ENCODE measurements around the gene PUS3.

The PUS3 gene

DNA sequence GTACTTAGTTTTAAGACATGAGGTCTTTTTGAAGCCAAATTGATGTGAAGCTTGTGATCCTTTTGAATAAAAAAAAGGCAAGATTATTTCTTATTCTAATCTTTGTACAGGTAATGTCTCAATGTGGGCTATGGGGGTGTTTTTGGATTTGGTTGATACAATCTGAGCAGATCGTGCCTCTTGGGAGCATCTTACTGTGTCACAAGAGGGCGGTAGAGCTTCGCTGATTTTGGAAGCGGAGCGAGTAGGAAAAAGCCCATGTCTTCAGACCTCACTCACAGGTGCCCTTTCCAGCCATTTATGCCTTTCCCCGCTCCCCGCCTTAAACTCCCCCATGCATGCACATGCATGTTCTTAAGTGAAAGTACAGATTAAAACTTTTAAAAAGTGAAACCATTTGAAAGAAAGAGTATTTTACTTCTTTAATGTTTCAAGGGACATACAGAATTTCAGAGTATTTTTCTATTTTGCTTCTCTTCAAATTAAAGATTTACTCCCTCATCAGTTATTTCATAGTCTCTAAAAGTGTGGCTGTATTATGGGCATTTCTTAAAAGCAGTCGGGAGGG is 20.1 kb upstream of the PUS3 start (continued):
- TF ChIP-seq, protein P1, sequence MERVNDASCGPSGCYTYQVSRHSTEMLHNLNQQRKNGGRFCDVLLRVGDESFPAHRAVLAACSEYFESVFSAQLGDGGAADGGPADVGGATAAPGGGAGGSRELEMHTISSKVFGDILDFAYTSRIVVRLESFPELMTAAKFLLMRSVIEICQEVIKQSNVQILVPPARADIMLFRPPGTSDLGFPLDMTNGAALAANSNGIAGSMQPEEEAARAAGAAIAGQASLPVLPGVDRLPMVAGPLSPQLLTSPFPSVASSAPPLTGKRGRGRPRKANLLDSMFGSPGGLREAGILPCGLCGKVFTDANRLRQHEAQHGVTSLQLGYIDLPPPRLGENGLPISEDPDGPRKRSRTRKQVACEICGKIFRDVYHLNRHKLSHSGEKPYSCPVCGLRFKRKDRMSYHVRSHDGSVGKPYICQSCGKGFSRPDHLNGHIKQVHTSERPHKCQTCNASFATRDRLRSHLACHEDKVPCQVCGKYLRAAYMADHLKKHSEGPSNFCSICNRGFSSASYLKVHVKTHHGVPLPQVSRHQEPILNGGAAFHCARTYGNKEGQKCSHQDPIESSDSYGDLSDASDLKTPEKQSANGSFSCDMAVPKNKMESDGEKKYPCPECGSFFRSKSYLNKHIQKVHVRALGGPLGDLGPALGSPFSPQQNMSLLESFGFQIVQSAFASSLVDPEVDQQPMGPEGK (tag by site-specific recombination; IDR thresholded peaks at IDR 0.05) = no peak
- TF ChIP-seq, protein P2, sequence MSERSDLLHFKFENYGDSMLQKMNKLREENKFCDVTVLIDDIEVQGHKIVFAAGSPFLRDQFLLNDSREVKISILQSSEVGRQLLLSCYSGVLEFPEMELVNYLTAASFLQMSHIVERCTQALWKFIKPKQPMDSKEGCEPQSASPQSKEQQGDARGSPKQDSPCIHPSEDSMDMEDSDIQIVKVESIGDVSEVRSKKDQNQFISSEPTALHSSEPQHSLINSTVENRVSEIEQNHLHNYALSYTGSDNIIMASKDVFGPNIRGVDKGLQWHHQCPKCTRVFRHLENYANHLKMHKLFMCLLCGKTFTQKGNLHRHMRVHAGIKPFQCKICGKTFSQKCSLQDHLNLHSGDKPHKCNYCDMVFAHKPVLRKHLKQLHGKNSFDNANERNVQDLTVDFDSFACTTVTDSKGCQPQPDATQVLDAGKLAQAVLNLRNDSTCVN (tag by site-specific recombination; optimal IDR thresholded peaks at IDR 0.05) = no peak
- no peak for TF ChIP-seq ZFP69B (tag by site-specific recombination; IDR thresholded peaks at IDR 0.05)
- TF ChIP-seq, protein P3, sequence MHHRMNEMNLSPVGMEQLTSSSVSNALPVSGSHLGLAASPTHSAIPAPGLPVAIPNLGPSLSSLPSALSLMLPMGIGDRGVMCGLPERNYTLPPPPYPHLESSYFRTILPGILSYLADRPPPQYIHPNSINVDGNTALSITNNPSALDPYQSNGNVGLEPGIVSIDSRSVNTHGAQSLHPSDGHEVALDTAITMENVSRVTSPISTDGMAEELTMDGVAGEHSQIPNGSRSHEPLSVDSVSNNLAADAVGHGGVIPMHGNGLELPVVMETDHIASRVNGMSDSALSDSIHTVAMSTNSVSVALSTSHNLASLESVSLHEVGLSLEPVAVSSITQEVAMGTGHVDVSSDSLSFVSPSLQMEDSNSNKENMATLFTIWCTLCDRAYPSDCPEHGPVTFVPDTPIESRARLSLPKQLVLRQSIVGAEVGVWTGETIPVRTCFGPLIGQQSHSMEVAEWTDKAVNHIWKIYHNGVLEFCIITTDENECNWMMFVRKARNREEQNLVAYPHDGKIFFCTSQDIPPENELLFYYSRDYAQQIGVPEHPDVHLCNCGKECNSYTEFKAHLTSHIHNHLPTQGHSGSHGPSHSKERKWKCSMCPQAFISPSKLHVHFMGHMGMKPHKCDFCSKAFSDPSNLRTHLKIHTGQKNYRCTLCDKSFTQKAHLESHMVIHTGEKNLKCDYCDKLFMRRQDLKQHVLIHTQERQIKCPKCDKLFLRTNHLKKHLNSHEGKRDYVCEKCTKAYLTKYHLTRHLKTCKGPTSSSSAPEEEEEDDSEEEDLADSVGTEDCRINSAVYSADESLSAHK (tag by site-specific recombination; IDR thresholded peaks at IDR 0.05) = no peak
- TF ChIP-seq GFI1B (tag by site-specific recombination; IDR thresholded peaks at IDR 0.05) = no peak
- no peak for TF ChIP-seq ZNF211 (tag by site-specific recombination; IDR thresholded peaks at IDR 0.05; ENCODE audit: low read depth)
- TF ChIP-seq, protein P4, sequence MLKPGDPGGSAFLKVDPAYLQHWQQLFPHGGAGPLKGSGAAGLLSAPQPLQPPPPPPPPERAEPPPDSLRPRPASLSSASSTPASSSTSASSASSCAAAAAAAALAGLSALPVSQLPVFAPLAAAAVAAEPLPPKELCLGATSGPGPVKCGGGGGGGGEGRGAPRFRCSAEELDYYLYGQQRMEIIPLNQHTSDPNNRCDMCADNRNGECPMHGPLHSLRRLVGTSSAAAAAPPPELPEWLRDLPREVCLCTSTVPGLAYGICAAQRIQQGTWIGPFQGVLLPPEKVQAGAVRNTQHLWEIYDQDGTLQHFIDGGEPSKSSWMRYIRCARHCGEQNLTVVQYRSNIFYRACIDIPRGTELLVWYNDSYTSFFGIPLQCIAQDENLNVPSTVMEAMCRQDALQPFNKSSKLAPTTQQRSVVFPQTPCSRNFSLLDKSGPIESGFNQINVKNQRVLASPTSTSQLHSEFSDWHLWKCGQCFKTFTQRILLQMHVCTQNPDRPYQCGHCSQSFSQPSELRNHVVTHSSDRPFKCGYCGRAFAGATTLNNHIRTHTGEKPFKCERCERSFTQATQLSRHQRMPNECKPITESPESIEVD (tag by site-specific recombination; IDR thresholded peaks at IDR 0.05) = no peak
- no peak for TF ChIP-seq KLF1 (tag by site-specific recombination; IDR thresholded peaks at IDR 0.05)
- no peak for TF ChIP-seq ZNF629 (tag by site-specific recombination; IDR thresholded peaks at IDR 0.05)
- no peak for TF ChIP-seq ZNF426 (tag by site-specific recombination; IDR thresholded peaks at IDR 0.05)
- TF ChIP-seq ZNF596 (tag by site-specific recombination; IDR thresholded peaks at IDR 0.05) = no peak
- TF ChIP-seq ZNF214 (tag by site-specific recombination; IDR thresholded peaks at IDR 0.05; ENCODE audit: borderline replicate concordance) = no peak
- TF ChIP-seq ZNF830 (tag by site-specific recombination; IDR thresholded peaks at IDR 0.05; ENCODE audit: low read depth) = no peak
- TF ChIP-seq ZNF610 (tag by site-specific recombination; IDR thresholded peaks at IDR 0.05; ENCODE audit: borderline replicate concordance) = no peak
- no peak for TF ChIP-seq ZNF677 (tag by site-specific recombination; IDR thresholded peaks at IDR 0.05)
- no peak for TF ChIP-seq ZNF274 (IDR thresholded peaks at IDR 0.05; ENCODE audit: low read length)
- TF ChIP-seq ZNF274 (tag by site-specific recombination; IDR thresholded peaks at IDR 0.05; ENCODE audit: borderline replicate concordance) = no peak
- no peak for TF ChIP-seq ZXDB (tag by site-specific recombination; IDR thresholded peaks at IDR 0.05)
- no peak for TF ChIP-seq ZNF174 (tag by site-specific recombination; IDR thresholded peaks at IDR 0.05)
- TF ChIP-seq, protein P5, sequence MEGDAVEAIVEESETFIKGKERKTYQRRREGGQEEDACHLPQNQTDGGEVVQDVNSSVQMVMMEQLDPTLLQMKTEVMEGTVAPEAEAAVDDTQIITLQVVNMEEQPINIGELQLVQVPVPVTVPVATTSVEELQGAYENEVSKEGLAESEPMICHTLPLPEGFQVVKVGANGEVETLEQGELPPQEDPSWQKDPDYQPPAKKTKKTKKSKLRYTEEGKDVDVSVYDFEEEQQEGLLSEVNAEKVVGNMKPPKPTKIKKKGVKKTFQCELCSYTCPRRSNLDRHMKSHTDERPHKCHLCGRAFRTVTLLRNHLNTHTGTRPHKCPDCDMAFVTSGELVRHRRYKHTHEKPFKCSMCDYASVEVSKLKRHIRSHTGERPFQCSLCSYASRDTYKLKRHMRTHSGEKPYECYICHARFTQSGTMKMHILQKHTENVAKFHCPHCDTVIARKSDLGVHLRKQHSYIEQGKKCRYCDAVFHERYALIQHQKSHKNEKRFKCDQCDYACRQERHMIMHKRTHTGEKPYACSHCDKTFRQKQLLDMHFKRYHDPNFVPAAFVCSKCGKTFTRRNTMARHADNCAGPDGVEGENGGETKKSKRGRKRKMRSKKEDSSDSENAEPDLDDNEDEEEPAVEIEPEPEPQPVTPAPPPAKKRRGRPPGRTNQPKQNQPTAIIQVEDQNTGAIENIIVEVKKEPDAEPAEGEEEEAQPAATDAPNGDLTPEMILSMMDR (tag by site-specific recombination; IDR thresholded peaks at IDR 0.05) = peak; percentile 60
- TF ChIP-seq, protein P6, sequence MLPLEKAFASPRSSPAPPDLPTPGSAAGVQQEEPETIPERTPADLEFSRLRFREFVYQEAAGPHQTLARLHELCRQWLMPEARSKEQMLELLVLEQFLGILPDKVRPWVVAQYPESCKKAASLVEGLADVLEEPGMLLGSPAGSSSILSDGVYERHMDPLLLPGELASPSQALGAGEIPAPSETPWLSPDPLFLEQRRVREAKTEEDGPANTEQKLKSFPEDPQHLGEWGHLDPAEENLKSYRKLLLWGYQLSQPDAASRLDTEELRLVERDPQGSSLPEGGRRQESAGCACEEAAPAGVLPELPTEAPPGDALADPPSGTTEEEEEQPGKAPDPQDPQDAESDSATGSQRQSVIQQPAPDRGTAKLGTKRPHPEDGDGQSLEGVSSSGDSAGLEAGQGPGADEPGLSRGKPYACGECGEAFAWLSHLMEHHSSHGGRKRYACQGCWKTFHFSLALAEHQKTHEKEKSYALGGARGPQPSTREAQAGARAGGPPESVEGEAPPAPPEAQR (tag by site-specific recombination; IDR thresholded peaks at IDR 0.05) = no peak
- no peak for TF ChIP-seq ZNF433 (tag by site-specific recombination; IDR thresholded peaks at IDR 0.05; ENCODE audit: low read depth)
- no peak for TF ChIP-seq ZNF843 (tag by site-specific recombination; IDR thresholded peaks at IDR 0.05)
- TF ChIP-seq, protein P7, sequence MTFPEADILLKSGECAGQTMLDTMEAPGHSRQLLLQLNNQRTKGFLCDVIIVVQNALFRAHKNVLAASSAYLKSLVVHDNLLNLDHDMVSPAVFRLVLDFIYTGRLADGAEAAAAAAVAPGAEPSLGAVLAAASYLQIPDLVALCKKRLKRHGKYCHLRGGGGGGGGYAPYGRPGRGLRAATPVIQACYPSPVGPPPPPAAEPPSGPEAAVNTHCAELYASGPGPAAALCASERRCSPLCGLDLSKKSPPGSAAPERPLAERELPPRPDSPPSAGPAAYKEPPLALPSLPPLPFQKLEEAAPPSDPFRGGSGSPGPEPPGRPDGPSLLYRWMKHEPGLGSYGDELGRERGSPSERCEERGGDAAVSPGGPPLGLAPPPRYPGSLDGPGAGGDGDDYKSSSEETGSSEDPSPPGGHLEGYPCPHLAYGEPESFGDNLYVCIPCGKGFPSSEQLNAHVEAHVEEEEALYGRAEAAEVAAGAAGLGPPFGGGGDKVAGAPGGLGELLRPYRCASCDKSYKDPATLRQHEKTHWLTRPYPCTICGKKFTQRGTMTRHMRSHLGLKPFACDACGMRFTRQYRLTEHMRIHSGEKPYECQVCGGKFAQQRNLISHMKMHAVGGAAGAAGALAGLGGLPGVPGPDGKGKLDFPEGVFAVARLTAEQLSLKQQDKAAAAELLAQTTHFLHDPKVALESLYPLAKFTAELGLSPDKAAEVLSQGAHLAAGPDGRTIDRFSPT (tag by site-specific recombination; IDR thresholded peaks at IDR 0.05) = no peak
- TF ChIP-seq ZBTB20 (tag by site-specific recombination; IDR thresholded peaks at IDR 0.05) = no peak
- TF ChIP-seq ZNF48 (tag by site-specific recombination; IDR thresholded peaks at IDR 0.05) = no peak
- TF ChIP-seq ZNF658 (tag by site-specific recombination; IDR thresholded peaks at IDR 0.05) = no peak
- no peak for TF ChIP-seq ZNF521 (tag by site-specific recombination; IDR thresholded peaks at IDR 0.05)

All from HEK293 (cell line).